Left ventricle myocardium inferior (tissue), 1 donor: ENCODE measurements around the gene CEP97. TPM values are rescaled to one million over a fixed set of nuclear protein-coding genes. Genes with fewer than 3 reads are reported as not detected.

ENCODE experiments used
- DNase-seq: peaks from one replicate; pipeline ENCODE4 v3.0.0-alpha.2; 2020
- H3K27ac ChIP-seq: fragments of 200-600 bp; replicated peaks from 2 replicates; pipeline ENCODE4 v1.8.0; 2021
- H3K27me3 ChIP-seq: fragments of 200-600 bp; 2 replicates; pipeline ENCODE4 v1.8.0; 2021; ENCODE audit warnings: low read depth
- H3K36me3 ChIP-seq: fragments of 200-600 bp; 2 replicates; pipeline ENCODE4 v1.8.0; 2021
- H3K4me1 ChIP-seq: fragments of 200-600 bp; 2 replicates; pipeline ENCODE4 v1.8.0; 2021
- H3K4me3 ChIP-seq: fragments of 200-600 bp; 2 replicates; pipeline ENCODE4 v1.8.0; 2021; ENCODE audit warnings: mild to moderate bottlenecking, moderate library complexity
- H3K9me3 ChIP-seq: fragments of 200-600 bp; replicated peaks from 2 replicates; pipeline ENCODE4 v1.8.0; 2021
- CTCF ChIP-seq: fragments of 200-600 bp; IDR thresholded peaks from 2 replicates; pipeline ENCODE4 v1.8.0; 2021; ENCODE audit warnings: antibody characterized with exemption, mild to moderate bottlenecking, borderline replicate concordance
- intact Hi-C: fragments of 100-400 bp; cut with micrococcal nuclease; formaldehyde crosslinking; loops from one replicate; pipeline ENCODE4 v1.11.0; 2022
- total RNA-seq: library from RNA; stranded (reverse); fragmentation: NEBNext Ultra II Directional; extraction: Animal tissue kit (Norgen Biotek cat#: 25700); gene quantifications from one replicate; pipeline ENCODE4 v1.2.1, GENCODE V29; 2021
- donor health status: DM: no; HTN: yes; CAD: no; lungs with severe emphysema.

The CEP97 gene
- total RNA-seq, 1 donor from 2014 or later: 5.9 TPM

- intact Hi-C loops: no loop called here
- Histone ChIP-seq H3K9me3 (no peaks in the 10 kb centered on the region), H3K27ac (peak overlapping the region; percentile 95), H3K4me1 (peaks cover 46% of the 10 kb centered on the region), H3K27me3 (no peaks in the 10 kb centered on the region), H3K4me3 (peak overlapping the region; percentile 86), H3K36me3 (peaks cover 23% of the 10 kb centered on the region)
- no peak for TF ChIP-seq CTCF
- no peak for DNase-seq
Observed at GRCh38 chr3:101779822-101780381, 55.5 kb downstream of the CEP97 start.

GRCh38 chr3:101780661-101781060 lies 56.2 kb downstream of the CEP97 start:
- intact Hi-C loops: no loop called here
- TF ChIP-seq CTCF: no peak
- H3K4me1 ChIP-seq: peaks cover 53% of the 10 kb centered on the region
- peak overlapping the region; percentile 95 for H3K27ac ChIP-seq
- H3K4me3 ChIP-seq: peak overlapping the region; percentile 86
- no peaks in the 10 kb centered on the region for H3K27me3 ChIP-seq
- H3K9me3 ChIP-seq: no peaks in the 10 kb centered on the region
- DNase-seq: no peak
- H3K36me3 ChIP-seq: peaks cover 30% of the 10 kb centered on the region

GRCh38 chr3:101781166-101781565 lies 56.8 kb downstream of the CEP97 start:
- no peak for DNase-seq
- no peaks in the 10 kb centered on the region for H3K27me3 ChIP-seq
- intact Hi-C loops: no loop called here
- no peak for TF ChIP-seq CTCF
- H3K4me1 ChIP-seq: peaks cover 58% of the 10 kb centered on the region
- H3K36me3 ChIP-seq: peaks cover 35% of the 10 kb centered on the region
- H3K4me3 ChIP-seq: peak overlapping the region; percentile 86
- H3K9me3 ChIP-seq: no peaks in the 10 kb centered on the region
- peak overlapping the region; percentile 95 for H3K27ac ChIP-seq

GRCh38 chr3:101784855-101785613 lies 60.6 kb downstream of the CEP97 start:
- no peak for DNase-seq
- no peak for TF ChIP-seq CTCF
- Histone ChIP-seq H3K4me3 (peak overlapping the region; percentile 40), H3K27ac (peak overlapping the region; percentile 69), H3K4me1 (peaks cover 43% of the 10 kb centered on the region), H3K27me3 (no peaks in the 10 kb centered on the region), H3K9me3 (no peaks in the 10 kb centered on the region), H3K36me3 (peaks cover 74% of the 10 kb centered on the region)
- intact Hi-C loops: no loop called here

GRCh38 chr3:101791778-101792177 lies 67.4 kb downstream of the CEP97 start:
- H3K36me3 ChIP-seq: peaks cover 81% of the 10 kb centered on the region
- peaks cover 4% of the 10 kb centered on the region for H3K9me3 ChIP-seq
- intact Hi-C loops: no loop called here
- no peak for TF ChIP-seq CTCF
- no peak for DNase-seq
- no peak overlapping the region for H3K27ac ChIP-seq
- no peak overlapping the region for H3K4me3 ChIP-seq
- H3K4me1 ChIP-seq: peaks cover 29% of the 10 kb centered on the region
- no peaks in the 10 kb centered on the region for H3K27me3 ChIP-seq
